HS-27A (cell line): Measurements from ENCODE around the gene SYNPR.
A peak's percentile ranks its signal among the peaks of the same experiment; 100 is the strongest.

Experiments
- DNase-seq: peaks from one replicate; pipeline ENCODE4 v3.0.0-alpha.2; 2012; ENCODE audit warnings: low read depth, missing footprints

Gene SYNPR

GRCh38 chr3:63555767-63556166, 277.7 kb downstream of the SYNPR start:
- no peak for DNase-seq

GRCh38 chr3:63556401-63556800, 278.3 kb downstream of the SYNPR start:
- DNase-seq: no peak

- DNase-seq: no peak
These were observed 279.8 kb downstream of the SYNPR start for GRCh38 chr3:63557912-63558311.

- no peak for DNase-seq
These were observed 281.8 kb downstream of the SYNPR start for GRCh38 chr3:63559884-63560283.

- no peak for DNase-seq
These were observed 283.8 kb downstream of the SYNPR start for GRCh38 chr3:63561879-63562278.

- DNase-seq: no peak
These were observed 284.2 kb downstream of the SYNPR start for GRCh38 chr3:63562323-63562722.

- DNase-seq: no peak
These were observed 285.5 kb downstream of the SYNPR start for GRCh38 chr3:63563572-63563971.

GRCh38 chr3:63565220-63565619, 287.1 kb downstream of the SYNPR start:
- no peak for DNase-seq

GRCh38 chr3:63571682-63572081, 293.6 kb downstream of the SYNPR start:
- no peak for DNase-seq

- DNase-seq: no peak
These were observed 298.7 kb downstream of the SYNPR start for GRCh38 chr3:63576846-63577245.

GRCh38 chr3:63578858-63579257, 300.8 kb downstream of the SYNPR start:
- no peak for DNase-seq

- no peak for DNase-seq
These were observed 302.0 kb downstream of the SYNPR start for GRCh38 chr3:63580151-63580550.

GRCh38 chr3:63582943-63583500, 304.9 kb downstream of the SYNPR start:
- DNase-seq: no peak

- DNase-seq: no peak
These were observed 306.6 kb downstream of the SYNPR start for GRCh38 chr3:63584681-63585080.

- no peak for DNase-seq
These were observed 307.8 kb downstream of the SYNPR start for GRCh38 chr3:63585927-63586326.

- DNase-seq: no peak
These were observed 310.8 kb downstream of the SYNPR start for GRCh38 chr3:63588895-63589294.

- DNase-seq: no peak
These were observed 315.7 kb downstream of the SYNPR start for GRCh38 chr3:63593779-63594178.

- DNase-seq: no peak
These were observed 317.1 kb downstream of the SYNPR start for GRCh38 chr3:63595221-63595620.

- no peak for DNase-seq
These were observed 318.9 kb downstream of the SYNPR start for GRCh38 chr3:63597019-63597418.

GRCh38 chr3:63607716-63608115, 329.6 kb downstream of the SYNPR start:
- DNase-seq: no peak

- DNase-seq: no peak
These were observed 331.3 kb downstream of the SYNPR start for GRCh38 chr3:63609408-63609807.

- DNase-seq: no peak
These were observed 331.7 kb downstream of the SYNPR start for GRCh38 chr3:63609834-63610233.

- no peak for DNase-seq
These were observed 333.3 kb downstream of the SYNPR start for GRCh38 chr3:63611382-63611781.

- peak; percentile 52 for DNase-seq
These were observed 335.5 kb downstream of the SYNPR start for GRCh38 chr3:63613561-63613960.

GRCh38 chr3:63617391-63617790, 339.3 kb downstream of the SYNPR start:
- DNase-seq: no peak
